GM12872 (cell line): ENCODE data around the gene KBTBD3.

Experiments
- CTCF ChIP-seq: IDR thresholded peaks from 3 replicates; pipeline ENCODE4 v1.5.1; 2011; ENCODE audit warnings: low read depth, mild to moderate bottlenecking, low read length, moderate library complexity; ENCODE audit not compliant: insufficient read depth

Gene KBTBD3

GRCh38 chr11:106030609-106031008 is 46.5 kb downstream of the KBTBD3 start:
- TF ChIP-seq CTCF = no peak

- TF ChIP-seq CTCF = no peak
Observed at GRCh38 chr11:106022795-106023275, 54.3 kb downstream of the KBTBD3 start.

- no peak for TF ChIP-seq CTCF
Observed at GRCh38 chr11:106021967-106022794, 55.0 kb downstream of the KBTBD3 start, which contains the start of gene MSANTD4. TSS of gene MSANTD4 (minus strand) at chr11:106022240. CDS start at chr11:106010917, 11,323 bp downstream.

GRCh38 chr11:106021181-106021966 is 55.8 kb downstream of the KBTBD3 start:
- no peak for TF ChIP-seq CTCF

GRCh38 chr11:106017093-106017492 is 60.1 kb downstream of the KBTBD3 start:
- no peak for TF ChIP-seq CTCF

- no peak for TF ChIP-seq CTCF
Observed at GRCh38 chr11:106015066-106015465, 62.1 kb downstream of the KBTBD3 start.

- TF ChIP-seq CTCF = no peak
Observed at GRCh38 chr11:106014620-106015019, 62.5 kb downstream of the KBTBD3 start.
